ENCODE results near the gene NFE2.

The NFE2 gene

DNA sequence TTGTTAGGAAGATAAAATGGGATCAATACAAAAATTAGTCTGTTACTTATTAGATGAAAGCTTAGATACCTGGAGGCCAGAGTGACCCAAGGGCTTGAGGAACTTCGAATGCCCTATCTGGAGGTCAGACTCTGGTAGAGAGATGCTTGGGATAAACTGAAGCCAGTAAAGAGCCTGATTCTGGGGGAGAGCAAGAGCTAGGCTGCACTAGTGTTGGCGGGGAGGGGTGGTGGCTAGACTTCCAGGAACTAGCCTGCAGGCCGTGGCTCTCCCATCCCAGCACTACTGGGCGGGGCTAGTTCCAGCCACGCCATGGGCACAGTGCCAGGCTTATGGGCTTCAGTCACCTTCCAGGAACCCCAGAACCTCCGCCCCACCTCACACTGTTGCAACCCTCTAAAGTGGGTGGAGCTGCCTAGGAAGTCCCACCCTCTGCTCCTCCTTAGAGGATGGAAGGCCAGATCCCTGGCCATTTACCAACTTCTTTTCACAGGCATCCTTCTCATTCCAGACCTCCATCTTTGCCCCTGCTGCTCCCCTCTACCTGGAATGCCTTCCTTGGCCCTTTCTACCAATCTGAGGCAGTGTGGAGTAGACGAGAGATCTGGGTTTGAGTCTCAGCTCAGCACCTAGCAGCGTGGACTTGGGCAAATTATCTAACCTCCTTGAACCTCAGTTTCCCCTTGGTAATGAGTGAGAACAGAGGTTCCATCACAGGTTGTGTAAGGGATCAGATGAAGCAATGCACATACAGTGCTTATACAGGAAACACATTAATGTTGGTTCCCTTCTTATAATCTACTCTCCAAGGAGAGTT, 6.3 kb upstream of the NFE2 start (continued):
- TF ChIP-seq GFI1B (tag by site-specific recombination; IDR thresholded peaks at IDR 0.05) (no peak), ZNF792 (tag by site-specific recombination; IDR thresholded peaks at IDR 0.05) (no peak), ZNF132 (tag by site-specific recombination; IDR thresholded peaks at IDR 0.05; ENCODE audit: borderline replicate concordance) (no peak), ZNF571 (tag by site-specific recombination; IDR thresholded peaks at IDR 0.05) (no peak), ZNF155 (tag by site-specific recombination; IDR thresholded peaks at IDR 0.05) (no peak), ZFP37 (tag by site-specific recombination; IDR thresholded peaks at IDR 0.05) (no peak), SP7 (tag by site-specific recombination; IDR thresholded peaks at IDR 0.05) (peak; percentile 47), ZBTB7A (tag by site-specific recombination; IDR thresholded peaks at IDR 0.05; ENCODE audit: low read depth) (no peak), SP2 (tag by site-specific recombination; IDR thresholded peaks at IDR 0.05) (peak; percentile 71), ZNF837 (tag by site-specific recombination; IDR thresholded peaks at IDR 0.05) (no peak), ZNF426 (tag by site-specific recombination; IDR thresholded peaks at IDR 0.05) (no peak), YY2 (tag by site-specific recombination; IDR thresholded peaks at IDR 0.05) (peak; percentile 30; the same call in 1 of the 2 replicates), ZBTB8A (tag by site-specific recombination; IDR thresholded peaks at IDR 0.05) (peak; percentile 60), ZBTB21 (tag by site-specific recombination; IDR thresholded peaks at IDR 0.05) (no peak), ZNF701 (tag by site-specific recombination; IDR thresholded peaks at IDR 0.05) (no peak), ZNF335 (tag by site-specific recombination; conservative IDR thresholded peaks at IDR 0.05) (peak; percentile 15; the same call in 1 of the 2 replicates), TCF7L2 (IDR thresholded peaks at IDR 0.05; ENCODE audit: borderline replicate concordance, low read depth, low read length) (no peak), ZNF600 (tag by site-specific recombination; IDR thresholded peaks at IDR 0.05) (peak; percentile 65)
- TF ChIP-seq, protein P1, sequence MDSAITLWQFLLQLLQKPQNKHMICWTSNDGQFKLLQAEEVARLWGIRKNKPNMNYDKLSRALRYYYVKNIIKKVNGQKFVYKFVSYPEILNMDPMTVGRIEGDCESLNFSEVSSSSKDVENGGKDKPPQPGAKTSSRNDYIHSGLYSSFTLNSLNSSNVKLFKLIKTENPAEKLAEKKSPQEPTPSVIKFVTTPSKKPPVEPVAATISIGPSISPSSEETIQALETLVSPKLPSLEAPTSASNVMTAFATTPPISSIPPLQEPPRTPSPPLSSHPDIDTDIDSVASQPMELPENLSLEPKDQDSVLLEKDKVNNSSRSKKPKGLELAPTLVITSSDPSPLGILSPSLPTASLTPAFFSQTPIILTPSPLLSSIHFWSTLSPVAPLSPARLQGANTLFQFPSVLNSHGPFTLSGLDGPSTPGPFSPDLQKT (IDR thresholded peaks at IDR 0.05; ENCODE audit: borderline replicate concordance, low read depth, low read length): no peak
- TF ChIP-seq, protein P2, sequence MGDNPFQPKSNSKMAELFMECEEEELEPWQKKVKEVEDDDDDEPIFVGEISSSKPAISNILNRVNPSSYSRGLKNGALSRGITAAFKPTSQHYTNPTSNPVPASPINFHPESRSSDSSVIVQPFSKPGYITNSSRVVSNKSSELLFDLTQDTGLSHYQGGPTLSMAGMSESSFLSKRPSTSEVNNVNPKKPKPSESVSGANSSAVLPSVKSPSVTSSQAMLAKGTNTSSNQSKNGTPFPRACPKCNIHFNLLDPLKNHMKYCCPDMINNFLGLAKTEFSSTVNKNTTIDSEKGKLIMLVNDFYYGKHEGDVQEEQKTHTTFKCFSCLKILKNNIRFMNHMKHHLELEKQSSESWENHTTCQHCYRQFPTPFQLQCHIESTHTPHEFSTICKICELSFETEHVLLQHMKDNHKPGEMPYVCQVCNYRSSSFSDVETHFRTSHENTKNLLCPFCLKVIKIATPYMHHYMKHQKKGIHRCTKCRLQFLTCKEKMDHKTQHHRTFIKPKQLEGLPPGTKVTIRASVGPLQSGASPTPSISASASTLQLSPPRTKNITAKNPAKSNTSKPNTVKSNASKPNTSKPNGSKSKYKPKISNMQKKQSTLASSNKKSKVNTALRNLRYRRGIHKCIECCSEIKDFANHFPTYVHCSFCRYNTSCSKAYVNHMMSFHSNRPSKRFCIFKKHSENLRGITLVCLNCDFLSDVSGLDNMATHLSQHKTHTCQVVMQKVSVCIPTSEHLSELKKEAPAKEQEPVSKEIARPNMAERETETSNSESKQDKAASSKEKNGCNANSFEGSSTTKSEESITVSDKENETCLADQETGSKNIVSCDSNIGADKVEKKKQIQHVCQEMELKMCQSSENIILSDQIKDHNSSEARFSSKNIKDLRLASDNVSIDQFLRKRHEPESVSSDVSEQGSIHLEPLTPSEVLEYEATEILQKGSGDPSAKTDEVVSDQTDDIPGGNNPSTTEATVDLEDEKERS (tag by site-specific recombination; IDR thresholded peaks at IDR 0.05): no peak
- TF ChIP-seq, protein P3, sequence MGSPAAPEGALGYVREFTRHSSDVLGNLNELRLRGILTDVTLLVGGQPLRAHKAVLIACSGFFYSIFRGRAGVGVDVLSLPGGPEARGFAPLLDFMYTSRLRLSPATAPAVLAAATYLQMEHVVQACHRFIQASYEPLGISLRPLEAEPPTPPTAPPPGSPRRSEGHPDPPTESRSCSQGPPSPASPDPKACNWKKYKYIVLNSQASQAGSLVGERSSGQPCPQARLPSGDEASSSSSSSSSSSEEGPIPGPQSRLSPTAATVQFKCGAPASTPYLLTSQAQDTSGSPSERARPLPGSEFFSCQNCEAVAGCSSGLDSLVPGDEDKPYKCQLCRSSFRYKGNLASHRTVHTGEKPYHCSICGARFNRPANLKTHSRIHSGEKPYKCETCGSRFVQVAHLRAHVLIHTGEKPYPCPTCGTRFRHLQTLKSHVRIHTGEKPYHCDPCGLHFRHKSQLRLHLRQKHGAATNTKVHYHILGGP (tag by site-specific recombination; IDR thresholded peaks at IDR 0.05): peak; percentile 97
- TF ChIP-seq, protein P4, sequence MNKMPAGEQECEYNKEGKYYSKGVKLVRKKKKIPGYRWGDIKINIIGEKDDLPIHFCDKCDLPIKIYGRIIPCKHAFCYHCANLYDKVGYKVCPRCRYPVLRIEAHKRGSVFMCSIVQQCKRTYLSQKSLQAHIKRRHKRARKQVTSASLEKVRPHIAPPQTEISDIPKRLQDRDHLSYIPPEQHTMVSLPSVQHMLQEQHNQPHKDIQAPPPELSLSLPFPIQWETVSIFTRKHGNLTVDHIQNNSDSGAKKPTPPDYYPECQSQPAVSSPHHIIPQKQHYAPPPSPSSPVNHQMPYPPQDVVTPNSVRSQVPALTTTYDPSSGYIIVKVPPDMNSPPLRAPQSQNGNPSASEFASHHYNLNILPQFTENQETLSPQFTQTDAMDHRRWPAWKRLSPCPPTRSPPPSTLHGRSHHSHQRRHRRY (tag by site-specific recombination; IDR thresholded peaks at IDR 0.05): 0 out of 2 replicates have a peak, but pooled peaks have one; percentile 38
- TF ChIP-seq, protein P5, sequence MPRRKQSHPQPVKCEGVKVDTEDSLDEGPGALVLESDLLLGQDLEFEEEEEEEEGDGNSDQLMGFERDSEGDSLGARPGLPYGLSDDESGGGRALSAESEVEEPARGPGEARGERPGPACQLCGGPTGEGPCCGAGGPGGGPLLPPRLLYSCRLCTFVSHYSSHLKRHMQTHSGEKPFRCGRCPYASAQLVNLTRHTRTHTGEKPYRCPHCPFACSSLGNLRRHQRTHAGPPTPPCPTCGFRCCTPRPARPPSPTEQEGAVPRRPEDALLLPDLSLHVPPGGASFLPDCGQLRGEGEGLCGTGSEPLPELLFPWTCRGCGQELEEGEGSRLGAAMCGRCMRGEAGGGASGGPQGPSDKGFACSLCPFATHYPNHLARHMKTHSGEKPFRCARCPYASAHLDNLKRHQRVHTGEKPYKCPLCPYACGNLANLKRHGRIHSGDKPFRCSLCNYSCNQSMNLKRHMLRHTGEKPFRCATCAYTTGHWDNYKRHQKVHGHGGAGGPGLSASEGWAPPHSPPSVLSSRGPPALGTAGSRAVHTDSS (tag by site-specific recombination; IDR thresholded peaks at IDR 0.05): no peak
- TF ChIP-seq, protein P6, sequence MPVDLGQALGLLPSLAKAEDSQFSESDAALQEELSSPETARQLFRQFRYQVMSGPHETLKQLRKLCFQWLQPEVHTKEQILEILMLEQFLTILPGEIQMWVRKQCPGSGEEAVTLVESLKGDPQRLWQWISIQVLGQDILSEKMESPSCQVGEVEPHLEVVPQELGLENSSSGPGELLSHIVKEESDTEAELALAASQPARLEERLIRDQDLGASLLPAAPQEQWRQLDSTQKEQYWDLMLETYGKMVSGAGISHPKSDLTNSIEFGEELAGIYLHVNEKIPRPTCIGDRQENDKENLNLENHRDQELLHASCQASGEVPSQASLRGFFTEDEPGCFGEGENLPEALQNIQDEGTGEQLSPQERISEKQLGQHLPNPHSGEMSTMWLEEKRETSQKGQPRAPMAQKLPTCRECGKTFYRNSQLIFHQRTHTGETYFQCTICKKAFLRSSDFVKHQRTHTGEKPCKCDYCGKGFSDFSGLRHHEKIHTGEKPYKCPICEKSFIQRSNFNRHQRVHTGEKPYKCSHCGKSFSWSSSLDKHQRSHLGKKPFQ (tag by site-specific recombination; IDR thresholded peaks at IDR 0.05): no peak
- TF ChIP-seq, protein P7, sequence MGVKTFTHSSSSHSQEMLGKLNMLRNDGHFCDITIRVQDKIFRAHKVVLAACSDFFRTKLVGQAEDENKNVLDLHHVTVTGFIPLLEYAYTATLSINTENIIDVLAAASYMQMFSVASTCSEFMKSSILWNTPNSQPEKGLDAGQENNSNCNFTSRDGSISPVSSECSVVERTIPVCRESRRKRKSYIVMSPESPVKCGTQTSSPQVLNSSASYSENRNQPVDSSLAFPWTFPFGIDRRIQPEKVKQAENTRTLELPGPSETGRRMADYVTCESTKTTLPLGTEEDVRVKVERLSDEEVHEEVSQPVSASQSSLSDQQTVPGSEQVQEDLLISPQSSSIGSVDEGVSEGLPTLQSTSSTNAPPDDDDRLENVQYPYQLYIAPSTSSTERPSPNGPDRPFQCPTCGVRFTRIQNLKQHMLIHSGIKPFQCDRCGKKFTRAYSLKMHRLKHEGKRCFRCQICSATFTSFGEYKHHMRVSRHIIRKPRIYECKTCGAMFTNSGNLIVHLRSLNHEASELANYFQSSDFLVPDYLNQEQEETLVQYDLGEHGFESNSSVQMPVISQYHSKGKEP (tag by site-specific recombination; IDR thresholded peaks at IDR 0.05): peak; percentile 84
- TF ChIP-seq, protein P8, sequence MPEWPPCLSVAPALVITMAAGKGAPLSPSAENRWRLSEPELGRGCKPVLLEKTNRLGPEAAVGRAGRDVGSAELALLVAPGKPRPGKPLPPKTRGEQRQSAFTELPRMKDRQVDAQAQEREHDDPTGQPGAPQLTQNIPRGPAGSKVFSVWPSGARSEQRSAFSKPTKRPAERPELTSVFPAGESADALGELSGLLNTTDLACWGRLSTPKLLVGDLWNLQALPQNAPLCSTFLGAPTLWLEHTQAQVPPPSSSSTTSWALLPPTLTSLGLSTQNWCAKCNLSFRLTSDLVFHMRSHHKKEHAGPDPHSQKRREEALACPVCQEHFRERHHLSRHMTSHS (tag by site-specific recombination; IDR thresholded peaks at IDR 0.05): no peak

All from HEK293 (cell line).